Measurements from ENCODE around the gene CHPF.

The CHPF gene

GRCh38 chr2:219571311-219572236, 28.0 kb upstream of the CHPF start, which contains the start of gene OBSL1:
TSS of gene OBSL1 (minus strand) at chr2:219571539. CDS start at chr2:219571232, 307 bp downstream.
- TF ChIP-seq, protein P1, sequence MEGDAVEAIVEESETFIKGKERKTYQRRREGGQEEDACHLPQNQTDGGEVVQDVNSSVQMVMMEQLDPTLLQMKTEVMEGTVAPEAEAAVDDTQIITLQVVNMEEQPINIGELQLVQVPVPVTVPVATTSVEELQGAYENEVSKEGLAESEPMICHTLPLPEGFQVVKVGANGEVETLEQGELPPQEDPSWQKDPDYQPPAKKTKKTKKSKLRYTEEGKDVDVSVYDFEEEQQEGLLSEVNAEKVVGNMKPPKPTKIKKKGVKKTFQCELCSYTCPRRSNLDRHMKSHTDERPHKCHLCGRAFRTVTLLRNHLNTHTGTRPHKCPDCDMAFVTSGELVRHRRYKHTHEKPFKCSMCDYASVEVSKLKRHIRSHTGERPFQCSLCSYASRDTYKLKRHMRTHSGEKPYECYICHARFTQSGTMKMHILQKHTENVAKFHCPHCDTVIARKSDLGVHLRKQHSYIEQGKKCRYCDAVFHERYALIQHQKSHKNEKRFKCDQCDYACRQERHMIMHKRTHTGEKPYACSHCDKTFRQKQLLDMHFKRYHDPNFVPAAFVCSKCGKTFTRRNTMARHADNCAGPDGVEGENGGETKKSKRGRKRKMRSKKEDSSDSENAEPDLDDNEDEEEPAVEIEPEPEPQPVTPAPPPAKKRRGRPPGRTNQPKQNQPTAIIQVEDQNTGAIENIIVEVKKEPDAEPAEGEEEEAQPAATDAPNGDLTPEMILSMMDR (IDR thresholded peaks at IDR 0.05; ENCODE audit: low read depth, low read length) = no peak
- DNase-seq (ENCODE audit: low read depth, low spot score) = peak; percentile 73
- H3K4me3 ChIP-seq (ENCODE audit: low read depth, low read length) = peak within 1 kb of the TSS; percentile 57
- in situ Hi-C loops (cut with HindIII; ENCODE audit: low sequenced_read_pairs) = no loop called here

GRCh38 chr2:219570924-219571310, 27.3 kb upstream of the CHPF start:
- in situ Hi-C loops (cut with HindIII; ENCODE audit: low sequenced_read_pairs) = no loop called here
- H3K4me3 ChIP-seq (ENCODE audit: low read depth, low read length) = peak overlapping the region; percentile 57
- TF ChIP-seq, protein P1 (IDR thresholded peaks at IDR 0.05; ENCODE audit: low read depth, low read length) = no peak
- peak; percentile 22 for DNase-seq (ENCODE audit: low read depth, low spot score)

DNA sequence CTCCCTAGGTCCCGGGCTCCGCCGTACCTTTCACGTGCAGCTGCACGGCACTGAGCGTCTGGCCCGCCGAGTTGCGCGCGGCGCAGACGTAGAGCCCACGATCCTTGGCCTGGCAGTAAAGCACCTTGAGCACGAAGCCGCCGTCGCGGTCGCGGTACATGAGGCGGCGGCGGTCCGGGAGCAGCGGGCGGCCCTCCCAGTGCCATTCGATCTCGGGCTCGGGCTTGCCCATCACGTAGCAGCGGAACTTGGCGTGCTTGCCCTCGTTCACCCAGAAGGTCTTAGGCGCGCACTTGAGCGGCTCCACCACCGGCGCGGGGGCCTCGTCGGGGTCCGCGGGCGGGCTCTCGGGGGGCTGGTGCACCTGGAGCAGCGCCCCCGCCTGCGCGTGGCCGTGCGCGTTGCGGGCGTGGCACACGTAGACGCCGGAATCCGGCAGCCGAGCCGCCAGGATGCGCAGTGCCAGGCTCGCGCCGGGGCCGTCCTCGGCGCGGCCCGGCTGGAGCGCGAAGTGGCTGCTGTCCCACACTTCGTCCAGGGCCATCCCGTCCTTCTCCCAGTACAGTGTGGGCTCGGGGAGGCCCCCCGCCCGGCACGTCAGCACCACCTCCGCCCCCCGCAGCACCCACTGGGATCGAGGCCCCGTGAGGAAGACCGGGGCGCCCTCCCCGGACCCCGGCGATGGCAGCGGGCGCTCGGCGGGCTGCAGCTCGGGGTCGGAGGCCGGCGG, 26.8 kb upstream of the CHPF start:
- in situ Hi-C loops (cut with HindIII; ENCODE audit: low sequenced_read_pairs) = no loop called here
- H3K4me3 ChIP-seq (ENCODE audit: low read depth, low read length) = peak overlapping the region; percentile 57
- DNase-seq (ENCODE audit: low read depth, low spot score) = peak; percentile 10

DNA sequence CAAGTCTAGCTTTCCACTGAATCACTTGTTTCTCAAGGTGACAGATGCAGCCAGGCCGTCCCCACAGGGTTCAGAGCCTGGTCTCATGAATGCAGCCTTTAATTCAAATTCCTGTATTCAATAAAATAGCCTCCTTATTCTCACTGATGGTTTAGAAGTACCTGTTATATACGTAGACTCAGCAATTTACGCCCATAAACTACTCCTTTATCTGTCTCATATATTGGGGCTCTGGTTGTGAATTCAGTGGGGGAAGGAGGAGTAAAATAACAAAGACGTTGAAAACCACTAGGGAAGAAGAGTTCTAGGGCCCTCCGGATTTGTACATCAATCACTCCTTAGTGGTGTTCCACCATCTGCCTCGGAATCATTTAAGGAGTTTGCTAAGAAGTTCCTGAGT, 26.0 kb upstream of the CHPF start:
- in situ Hi-C loops (cut with HindIII; ENCODE audit: low sequenced_read_pairs) = no loop called here
- TF ChIP-seq, protein P1 (IDR thresholded peaks at IDR 0.05; ENCODE audit: low read depth, low read length) = no peak
- no peak for DNase-seq (ENCODE audit: low read depth, low spot score)
- no peak overlapping the region for H3K4me3 ChIP-seq (ENCODE audit: low read depth, low read length)

More for the DNA sequence above, 26.8 kb upstream of the CHPF start:
- TF ChIP-seq, protein P1 (IDR thresholded peaks at IDR 0.05; ENCODE audit: low read depth, low read length) = no peak

GRCh38 chr2:219569041-219569440, 25.4 kb upstream of the CHPF start:
- TF ChIP-seq, protein P1 (IDR thresholded peaks at IDR 0.05; ENCODE audit: low read depth, low read length) = no peak
- no peak overlapping the region for H3K4me3 ChIP-seq (ENCODE audit: low read depth, low read length)
- DNase-seq (ENCODE audit: low read depth, low spot score) = no peak
- in situ Hi-C loops (cut with HindIII; ENCODE audit: low sequenced_read_pairs) = no loop called here

DNA sequence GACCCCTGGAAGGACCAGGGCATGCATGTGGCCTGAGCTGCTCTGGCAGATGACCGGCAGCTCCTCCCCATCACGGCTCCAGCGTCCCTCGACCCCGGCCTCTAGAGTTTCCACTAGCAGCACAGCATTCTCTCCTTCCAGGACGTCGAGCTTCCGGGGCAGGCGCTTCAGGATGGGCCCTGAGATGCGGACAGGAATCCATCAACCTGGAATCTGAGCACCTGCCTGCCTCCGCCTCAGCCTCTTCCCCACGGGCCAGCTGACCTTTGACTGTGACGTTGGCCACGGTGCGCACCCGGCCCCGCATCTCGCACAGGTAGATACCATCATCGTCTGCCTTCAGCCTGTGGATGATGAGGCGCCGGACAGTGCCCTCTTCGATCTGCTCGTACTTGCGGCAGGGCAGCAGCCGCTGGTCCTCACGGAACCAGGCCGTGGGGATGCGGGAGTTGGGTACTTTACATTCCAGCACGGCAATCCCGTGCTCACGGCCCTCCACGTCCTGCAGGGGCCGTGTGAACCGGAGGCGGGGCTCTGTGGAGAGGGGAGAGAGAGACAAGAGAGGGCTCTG, 24.3 kb upstream of the CHPF start:
- no peak overlapping the region for H3K4me3 ChIP-seq (ENCODE audit: low read depth, low read length)
- DNase-seq (ENCODE audit: low read depth, low spot score) = no peak
- TF ChIP-seq, protein P1 (IDR thresholded peaks at IDR 0.05; ENCODE audit: low read depth, low read length) = no peak
- in situ Hi-C loops (cut with HindIII; ENCODE audit: low sequenced_read_pairs) = no loop called here
